ENCODE measurements around the gene FNDC5.

GRCh38 chr1:32813941-32814739 lies 56.6 kb downstream of the FNDC5 start:
- TF ChIP-seq CTCF (conservative IDR thresholded peaks at IDR 0.05; ENCODE audit: low read depth in 2 of 2) (no peak), ZNF331 (CRISPR knock-in tag; IDR thresholded peaks at IDR 0.05; ENCODE audit: low read depth) (no peak), STAT1 (IDR thresholded peaks at IDR 0.05; ENCODE audit: unreplicated experiment) (no peak), EZH2 (IDR thresholded peaks at IDR 0.05; ENCODE audit: low read depth, unreplicated experiment) (no peak), REST (IDR thresholded peaks at IDR 0.05; ENCODE audit: unreplicated experiment) (no peak), POLR2AphosphoS5 (IDR thresholded peaks at IDR 0.05; ENCODE audit: low read depth) (no peak)

All from GM23338 (cell line).